ENCODE measurements around the gene SPRYD3.
"Not testable (repeated sequence)": the region's sequence is repeated elsewhere in the genome, so short reads cannot be mapped to it uniquely, and the experiment has no call there.

SPRYD3 gene

GRCh38 chr12:53036802-53037201 is 42.4 kb downstream of the SPRYD3 start:
- H2AFZ ChIP-seq (ENCODE audit: low read depth, low read length) = no peak overlapping the region
- no peak overlapping the region for H3K9ac ChIP-seq (ENCODE audit: low read length)
- no peak overlapping the region for H3K27ac ChIP-seq (ENCODE audit: low read length)
- no peaks in the 10 kb centered on the region for H3K4me1 ChIP-seq (ENCODE audit: low read length)
- H3K36me3 ChIP-seq (replicated peaks; ENCODE audit: low read depth, low read length) = peaks cover 52% of the 10 kb centered on the region
- peaks cover 16% of the 10 kb centered on the region for H4K20me1 ChIP-seq (ENCODE audit: insufficient read depth, low read length)
- H3K9me3 ChIP-seq (ENCODE audit: insufficient read depth, low read length) = no peaks in the 10 kb centered on the region
- no peaks in the 10 kb centered on the region for H3K27me3 ChIP-seq (ENCODE audit: low read depth, low read length)
- TF ChIP-seq EZH2phosphoT487 (IDR thresholded peaks at IDR 0.05; ENCODE audit: low read depth) = no peak
- TF ChIP-seq, protein P1, sequence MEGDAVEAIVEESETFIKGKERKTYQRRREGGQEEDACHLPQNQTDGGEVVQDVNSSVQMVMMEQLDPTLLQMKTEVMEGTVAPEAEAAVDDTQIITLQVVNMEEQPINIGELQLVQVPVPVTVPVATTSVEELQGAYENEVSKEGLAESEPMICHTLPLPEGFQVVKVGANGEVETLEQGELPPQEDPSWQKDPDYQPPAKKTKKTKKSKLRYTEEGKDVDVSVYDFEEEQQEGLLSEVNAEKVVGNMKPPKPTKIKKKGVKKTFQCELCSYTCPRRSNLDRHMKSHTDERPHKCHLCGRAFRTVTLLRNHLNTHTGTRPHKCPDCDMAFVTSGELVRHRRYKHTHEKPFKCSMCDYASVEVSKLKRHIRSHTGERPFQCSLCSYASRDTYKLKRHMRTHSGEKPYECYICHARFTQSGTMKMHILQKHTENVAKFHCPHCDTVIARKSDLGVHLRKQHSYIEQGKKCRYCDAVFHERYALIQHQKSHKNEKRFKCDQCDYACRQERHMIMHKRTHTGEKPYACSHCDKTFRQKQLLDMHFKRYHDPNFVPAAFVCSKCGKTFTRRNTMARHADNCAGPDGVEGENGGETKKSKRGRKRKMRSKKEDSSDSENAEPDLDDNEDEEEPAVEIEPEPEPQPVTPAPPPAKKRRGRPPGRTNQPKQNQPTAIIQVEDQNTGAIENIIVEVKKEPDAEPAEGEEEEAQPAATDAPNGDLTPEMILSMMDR (IDR thresholded peaks at IDR 0.05; ENCODE audit: low read depth, low read length) = no peak
- H3K79me2 ChIP-seq (ENCODE audit: low read length) = no peaks in the 10 kb centered on the region
- no peak overlapping the region for H3K4me2 ChIP-seq (ENCODE audit: low read length)
- H3K4me3 ChIP-seq (ENCODE audit: low read length) = no peak overlapping the region

GRCh38 chr12:53034459-53034858 is 44.7 kb downstream of the SPRYD3 start:
- H3K9ac ChIP-seq (ENCODE audit: low read length) = no peak overlapping the region
- H4K20me1 ChIP-seq (ENCODE audit: insufficient read depth, low read length) = peaks cover 23% of the 10 kb centered on the region
- peaks cover 63% of the 10 kb centered on the region for H3K36me3 ChIP-seq (replicated peaks; ENCODE audit: low read depth, low read length)
- H2AFZ ChIP-seq (ENCODE audit: low read depth, low read length) = no peak overlapping the region
- no peak overlapping the region for H3K4me2 ChIP-seq (ENCODE audit: low read length)
- H3K27ac ChIP-seq (ENCODE audit: low read length) = no peak overlapping the region
- H3K4me3 ChIP-seq (ENCODE audit: low read length) = no peak overlapping the region
- no peaks in the 10 kb centered on the region for H3K9me3 ChIP-seq (ENCODE audit: insufficient read depth, low read length)
- TF ChIP-seq, protein P1 (IDR thresholded peaks at IDR 0.05; ENCODE audit: low read depth, low read length) = no peak
- no peak for TF ChIP-seq EZH2phosphoT487 (IDR thresholded peaks at IDR 0.05; ENCODE audit: low read depth)
- no peaks in the 10 kb centered on the region for H3K27me3 ChIP-seq (ENCODE audit: low read depth, low read length)
- H3K79me2 ChIP-seq (ENCODE audit: low read length) = peaks cover 5% of the 10 kb centered on the region; the same call in 1 of the 2 replicates
- no peaks in the 10 kb centered on the region for H3K4me1 ChIP-seq (ENCODE audit: low read length)

- not testable (repeated sequence) for H3K4me2 ChIP-seq (ENCODE audit: low read length); H3K27ac ChIP-seq (ENCODE audit: low read length); H3K4me1 ChIP-seq (ENCODE audit: low read length); H3K79me2 ChIP-seq (ENCODE audit: low read length); H2AFZ ChIP-seq (ENCODE audit: low read depth, low read length); H3K4me3 ChIP-seq (ENCODE audit: low read length); H3K9ac ChIP-seq (ENCODE audit: low read length); H3K27me3 ChIP-seq (ENCODE audit: low read depth, low read length); H3K9me3 ChIP-seq (ENCODE audit: insufficient read depth, low read length)
- peaks cover 56% of the 10 kb centered on the region for H3K36me3 ChIP-seq (replicated peaks; ENCODE audit: low read depth, low read length)
- H4K20me1 ChIP-seq (ENCODE audit: insufficient read depth, low read length) = peaks cover 19% of the 10 kb centered on the region
These were observed 45.4 kb downstream of the SPRYD3 start for GRCh38 chr12:53033832-53034231.

DNA sequence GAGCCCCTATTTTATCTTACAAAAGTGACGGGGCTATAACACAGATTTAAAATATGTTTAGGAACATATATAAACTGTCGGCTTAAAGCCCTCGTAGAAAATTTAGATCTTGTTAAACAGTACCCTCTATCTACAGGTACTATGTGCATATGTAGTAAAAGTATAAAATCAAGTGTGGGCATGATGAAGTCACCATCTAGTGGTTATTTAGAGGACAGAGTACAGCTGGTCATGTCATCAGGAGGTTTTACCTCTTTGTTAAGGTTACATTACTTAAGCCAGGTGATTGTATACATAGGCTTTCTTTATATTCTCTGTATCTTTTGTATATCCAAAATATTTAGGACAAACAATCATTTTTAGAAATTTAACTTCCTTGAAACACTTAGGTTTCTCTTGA is 47.6 kb downstream of the SPRYD3 start:
- no peaks in the 10 kb centered on the region for H3K27me3 ChIP-seq (ENCODE audit: low read depth, low read length)
- no peaks in the 10 kb centered on the region for H3K9me3 ChIP-seq (ENCODE audit: insufficient read depth, low read length)
- peaks cover 50% of the 10 kb centered on the region for H3K36me3 ChIP-seq (replicated peaks; ENCODE audit: low read depth, low read length)
- peaks cover 5% of the 10 kb centered on the region; the same call in 1 of the 2 replicates for H3K79me2 ChIP-seq (ENCODE audit: low read length)
- no peaks in the 10 kb centered on the region for H3K4me1 ChIP-seq (ENCODE audit: low read length)
- H3K4me3 ChIP-seq (ENCODE audit: low read length) = no peak overlapping the region
- H3K4me2 ChIP-seq (ENCODE audit: low read length) = no peak overlapping the region
- H3K9ac ChIP-seq (ENCODE audit: low read length) = no peak overlapping the region
- peaks cover 17% of the 10 kb centered on the region for H4K20me1 ChIP-seq (ENCODE audit: insufficient read depth, low read length)
- TF ChIP-seq EZH2phosphoT487 (IDR thresholded peaks at IDR 0.05; ENCODE audit: low read depth) = no peak
- TF ChIP-seq, protein P1 (IDR thresholded peaks at IDR 0.05; ENCODE audit: low read depth, low read length) = no peak
- no peak overlapping the region for H3K27ac ChIP-seq (ENCODE audit: low read length)
- H2AFZ ChIP-seq (ENCODE audit: low read depth, low read length) = no peak overlapping the region

GRCh38 chr12:53027014-53027413 is 52.2 kb downstream of the SPRYD3 start:
- not testable (repeated sequence) for H3K9ac ChIP-seq (ENCODE audit: low read length); H4K20me1 ChIP-seq (ENCODE audit: insufficient read depth, low read length)
- H3K79me2 ChIP-seq (ENCODE audit: low read length) = peaks cover 12% of the 10 kb centered on the region

More at GRCh38 chr12:53027014-53027413, 52.2 kb downstream of the SPRYD3 start:
- H3K27ac ChIP-seq (ENCODE audit: low read length); H2AFZ ChIP-seq (ENCODE audit: low read depth, low read length); H3K4me3 ChIP-seq (ENCODE audit: low read length); H3K27me3 ChIP-seq (ENCODE audit: low read depth, low read length); H3K4me1 ChIP-seq (ENCODE audit: low read length); H3K4me2 ChIP-seq (ENCODE audit: low read length); H3K9me3 ChIP-seq (ENCODE audit: insufficient read depth, low read length): not testable (repeated sequence)
- H3K36me3 ChIP-seq (replicated peaks; ENCODE audit: low read depth, low read length) = peaks cover 61% of the 10 kb centered on the region
